H7 (cell line): ENCODE data around the gene UBE3D. TPM values are rescaled to one million over a fixed set of nuclear protein-coding genes. Genes with fewer than 3 reads are reported as not detected.
"Not testable (repeated sequence)": the region's sequence is repeated elsewhere in the genome, so short reads cannot be mapped to it uniquely, and the experiment has no call there.

ENCODE experiments used
- DNase-seq: peaks from one replicate; pipeline ENCODE4 v3.0.0; 2012
- H3K27me3 ChIP-seq: 2 replicates; pipeline ENCODE4 v1.6.0; 2011; ENCODE audit warnings: mild to moderate bottlenecking, low read length; ENCODE audit not compliant: control insufficient read depth, insufficient read depth
- H3K36me3 ChIP-seq: replicated peaks from 2 replicates; pipeline ENCODE4 v1.5.1; 2011; ENCODE audit warnings: low read length; ENCODE audit not compliant: control insufficient read depth, insufficient read depth
- H3K4me3 ChIP-seq: 2 replicates; pipeline ENCODE4 v1.5.1; 2011; ENCODE audit warnings: low read depth, mild to moderate bottlenecking, control low read depth, low read length, moderate library complexity; ENCODE audit not compliant: insufficient read depth
- total RNA-seq: library from RNA; depleted of rRNA; stranded (reverse); fragments of >200 nt; shearing (Covaris generic); gene quantifications from 2 replicates; pipeline ENCODE4 v1.2.3, GENCODE V29; 2014

The UBE3D gene
- total RNA-seq, 1 experiment from 2014 or later = 12.0 TPM

- DNase-seq = no peak
- Histone ChIP-seq H3K27me3 (no peaks in the 10 kb centered on the region), H3K36me3 (no peaks in the 10 kb centered on the region), H3K4me3 (no peak overlapping the region)
These were observed 114.3 kb downstream of the UBE3D start for GRCh38 chr6:82951389-82951788.

- not testable (repeated sequence) for DNase-seq, H3K36me3 ChIP-seq, H3K4me3 ChIP-seq, H3K27me3 ChIP-seq
These were observed 134.7 kb downstream of the UBE3D start for GRCh38 chr6:82930915-82931314.

GRCh38 chr6:82924799-82925535, 140.7 kb downstream of the UBE3D start:
- H3K36me3 ChIP-seq = no peaks in the 10 kb centered on the region
- no peak overlapping the region for H3K4me3 ChIP-seq
- H3K27me3 ChIP-seq = no peaks in the 10 kb centered on the region
- DNase-seq = no peak

GRCh38 chr6:82921258-82921657, 144.4 kb downstream of the UBE3D start:
- Histone ChIP-seq H3K27me3 (no peaks in the 10 kb centered on the region), H3K36me3 (no peaks in the 10 kb centered on the region), H3K4me3 (no peak overlapping the region)
- no peak for DNase-seq

GRCh38 chr6:82917346-82918064, 148.1 kb downstream of the UBE3D start:
- Histone ChIP-seq H3K36me3 (no peaks in the 10 kb centered on the region), H3K4me3 (no peak overlapping the region), H3K27me3 (no peaks in the 10 kb centered on the region)
- DNase-seq = no peak

GRCh38 chr6:82915666-82916065, 150.0 kb downstream of the UBE3D start:
- H3K36me3 ChIP-seq = no peaks in the 10 kb centered on the region
- H3K27me3 ChIP-seq = no peaks in the 10 kb centered on the region
- H3K4me3 ChIP-seq = no peak overlapping the region
- DNase-seq = no peak

GRCh38 chr6:82914511-82914910, 151.1 kb downstream of the UBE3D start:
- no peak for DNase-seq
- no peaks in the 10 kb centered on the region for H3K36me3 ChIP-seq
- no peaks in the 10 kb centered on the region for H3K27me3 ChIP-seq
- H3K4me3 ChIP-seq = no peak overlapping the region

- no peaks in the 10 kb centered on the region for H3K36me3 ChIP-seq
- no peak for DNase-seq
- H3K27me3 ChIP-seq = no peaks in the 10 kb centered on the region
- no peak overlapping the region for H3K4me3 ChIP-seq
These were observed 154.8 kb downstream of the UBE3D start for GRCh38 chr6:82910820-82911219.

- no peaks in the 10 kb centered on the region for H3K27me3 ChIP-seq
These were observed 155.2 kb downstream of the UBE3D start for GRCh38 chr6:82910395-82910794.

GRCh38 chr6:82909551-82909950, 156.1 kb downstream of the UBE3D start:
- no peak overlapping the region for H3K4me3 ChIP-seq
- H3K36me3 ChIP-seq = no peaks in the 10 kb centered on the region
- DNase-seq = no peak
- H3K27me3 ChIP-seq = no peaks in the 10 kb centered on the region

More at GRCh38 chr6:82910395-82910794, 155.2 kb downstream of the UBE3D start:
- no peak for DNase-seq
- no peaks in the 10 kb centered on the region for H3K36me3 ChIP-seq
- no peak overlapping the region for H3K4me3 ChIP-seq

GRCh38 chr6:82908661-82909060, 157.0 kb downstream of the UBE3D start:
- H3K4me3 ChIP-seq = no peak overlapping the region
- H3K27me3 ChIP-seq = no peaks in the 10 kb centered on the region

GRCh38 chr6:82906951-82907350, 158.7 kb downstream of the UBE3D start:
- H3K36me3 ChIP-seq = no peaks in the 10 kb centered on the region
- H3K27me3 ChIP-seq = no peaks in the 10 kb centered on the region
- H3K4me3 ChIP-seq = no peak overlapping the region
- no peak for DNase-seq

More at GRCh38 chr6:82908661-82909060, 157.0 kb downstream of the UBE3D start:
- H3K36me3 ChIP-seq = no peaks in the 10 kb centered on the region
- no peak for DNase-seq

GRCh38 chr6:82906489-82906888, 159.2 kb downstream of the UBE3D start:
- H3K36me3 ChIP-seq = no peaks in the 10 kb centered on the region
- H3K4me3 ChIP-seq = no peak overlapping the region
- DNase-seq = no peak
- no peaks in the 10 kb centered on the region for H3K27me3 ChIP-seq

GRCh38 chr6:82904860-82905259, 160.8 kb downstream of the UBE3D start:
- Histone ChIP-seq H3K4me3 (no peak overlapping the region), H3K36me3 (no peaks in the 10 kb centered on the region), H3K27me3 (no peaks in the 10 kb centered on the region)
- DNase-seq = no peak

- Histone ChIP-seq H3K36me3 (no peaks in the 10 kb centered on the region), H3K4me3 (no peak overlapping the region), H3K27me3 (no peaks in the 10 kb centered on the region)
- DNase-seq = no peak
These were observed 161.4 kb downstream of the UBE3D start for GRCh38 chr6:82904257-82904656.
